NCI-H748 treated with DMSO at 0.1 percent for 48 hours (cell line): ENCODE measurements around the gene TVP23A.
"Not testable (repeated sequence)": the region's sequence is repeated elsewhere in the genome, so short reads cannot be mapped to it uniquely, and the experiment has no call there.

ENCODE experiments used
- DNase-seq: peaks from one replicate; lab custom pipeline; 2025; lab: John Stamatoyannopoulos, UW

Gene TVP23A

GRCh38 chr16:10745841-10746240 lies 72.8 kb downstream of the TVP23A start:
- DNase-seq = no peak

GRCh38 chr16:10744370-10745030 lies 74.1 kb downstream of the TVP23A start:
- no peak for DNase-seq

DNA sequence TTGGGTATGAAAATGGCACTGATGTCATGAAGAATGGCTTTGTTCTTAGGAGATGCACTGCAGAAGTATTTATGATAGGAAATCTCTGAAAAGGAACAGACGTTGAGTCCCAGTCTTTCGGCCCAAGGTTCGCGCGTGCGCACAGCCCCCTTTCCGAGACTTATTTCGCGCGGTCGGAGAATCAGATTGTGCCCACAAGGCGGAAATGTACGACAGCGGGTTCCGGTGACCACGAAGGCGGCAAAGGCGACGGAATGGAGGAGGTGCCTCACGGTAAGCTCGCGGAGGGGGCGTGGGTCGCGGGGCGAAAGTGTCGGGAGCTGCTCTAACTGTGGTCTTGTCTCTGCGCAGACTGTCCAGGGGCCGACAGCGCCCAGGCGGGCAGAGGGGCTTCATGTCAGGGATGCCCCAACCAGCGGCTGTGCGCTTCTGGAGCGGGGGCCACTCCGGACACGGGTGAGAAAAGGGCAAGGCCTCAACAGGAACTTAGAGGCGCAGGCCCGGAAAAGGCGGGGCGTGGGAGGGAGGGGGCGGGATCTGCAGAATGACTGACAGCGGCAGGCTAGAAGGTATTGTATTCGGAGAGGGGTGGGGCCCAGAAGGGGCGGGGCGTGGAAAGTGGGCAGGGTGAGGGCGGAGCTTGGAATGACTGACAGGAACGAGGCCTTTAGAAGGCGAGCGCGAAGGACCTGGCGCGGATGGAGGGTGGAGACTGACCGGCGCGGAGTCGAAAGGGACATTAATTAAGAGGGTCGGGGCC lies 74.8 kb downstream of the TVP23A start, which contains the start of gene NUBP1:
NUBP1 (plus strand) TSS at position 233 of the 760 bp plus-strand sequence; CDS start at position 255, 22 bp downstream.
- peak; percentile 91 for DNase-seq

GRCh38 chr16:10743227-10743609 lies 75.4 kb downstream of the TVP23A start:
- no peak for DNase-seq

DNA sequence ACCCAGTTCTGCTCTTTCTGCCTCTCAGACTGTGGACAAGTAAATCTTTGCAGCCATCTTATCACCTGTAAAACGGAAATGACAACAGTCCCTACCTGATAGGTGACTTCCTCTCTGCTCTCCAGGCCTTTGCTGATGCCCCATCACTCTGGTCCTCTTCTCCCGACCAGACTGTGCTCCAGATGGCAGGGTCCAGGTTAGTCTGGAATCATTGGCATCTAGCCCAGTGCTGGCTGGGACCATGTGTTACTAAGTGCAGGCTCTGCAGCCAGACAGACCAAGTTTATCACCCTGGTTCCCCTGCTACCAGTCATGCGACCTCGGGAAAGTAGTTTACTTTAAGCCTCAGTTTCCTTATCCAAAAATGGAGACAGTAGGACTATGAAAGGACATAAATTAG lies 76.8 kb downstream of the TVP23A start:
- no peak for DNase-seq

GRCh38 chr16:10741249-10741648 lies 77.3 kb downstream of the TVP23A start:
- not testable (repeated sequence) for DNase-seq

DNA sequence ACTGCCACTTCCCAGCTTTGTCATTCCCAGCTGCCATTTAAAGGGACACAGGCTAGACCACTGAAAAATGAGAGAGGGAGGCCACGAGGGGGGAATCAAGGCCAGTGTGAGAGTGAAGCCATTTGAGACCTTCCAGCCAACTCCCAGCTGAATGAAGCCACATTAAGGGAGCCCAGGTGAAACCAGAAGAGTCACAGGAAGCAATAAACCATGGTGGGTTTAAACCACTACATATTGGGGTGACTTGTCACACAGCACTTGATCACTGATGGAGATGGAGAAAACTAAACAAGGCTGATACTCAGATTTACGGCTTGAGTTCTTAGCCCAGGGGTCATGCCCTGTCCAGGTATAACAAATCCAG lies 77.8 kb downstream of the TVP23A start:
- DNase-seq = no peak

DNA sequence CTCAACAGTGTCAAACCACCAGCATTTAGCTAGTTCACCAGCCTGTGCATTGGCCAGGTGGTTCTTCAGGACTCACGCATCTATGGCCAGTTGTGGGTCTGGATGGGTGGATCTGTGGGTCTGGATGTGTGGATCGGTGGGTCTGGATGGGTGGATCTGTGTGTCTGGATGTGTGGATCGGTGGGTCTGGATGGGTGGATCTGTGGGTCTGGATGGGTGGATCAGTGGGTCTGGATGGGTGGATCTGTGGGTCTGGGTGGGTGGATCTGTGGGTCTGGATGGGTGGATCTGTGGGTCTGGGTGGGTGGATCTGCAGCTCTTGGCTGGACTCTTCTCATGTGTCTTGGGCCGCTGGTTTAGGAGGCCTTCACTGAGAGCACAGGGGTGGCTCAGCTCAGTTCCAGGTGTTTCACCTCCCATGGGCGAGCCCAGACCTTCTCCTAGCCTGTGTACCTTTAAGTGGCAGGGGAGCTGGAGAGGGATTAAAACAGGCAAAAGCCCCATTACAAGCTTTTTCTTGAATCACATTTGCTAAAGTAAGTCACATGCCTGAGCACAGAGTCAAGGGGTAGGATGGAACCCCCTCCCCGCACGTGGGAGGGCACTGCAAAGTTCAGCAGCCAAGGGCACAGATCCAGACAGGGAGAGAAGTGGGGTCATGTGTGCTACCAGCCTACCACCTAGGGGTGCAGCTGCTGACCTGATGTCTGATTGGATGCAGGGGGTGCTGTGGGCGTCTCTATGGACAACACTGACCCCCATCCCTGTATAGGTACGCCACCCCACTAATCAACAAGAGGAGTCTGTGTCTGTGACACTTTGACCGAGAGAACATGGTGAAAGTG lies 78.4 kb downstream of the TVP23A start:
- no peak for DNase-seq

DNA sequence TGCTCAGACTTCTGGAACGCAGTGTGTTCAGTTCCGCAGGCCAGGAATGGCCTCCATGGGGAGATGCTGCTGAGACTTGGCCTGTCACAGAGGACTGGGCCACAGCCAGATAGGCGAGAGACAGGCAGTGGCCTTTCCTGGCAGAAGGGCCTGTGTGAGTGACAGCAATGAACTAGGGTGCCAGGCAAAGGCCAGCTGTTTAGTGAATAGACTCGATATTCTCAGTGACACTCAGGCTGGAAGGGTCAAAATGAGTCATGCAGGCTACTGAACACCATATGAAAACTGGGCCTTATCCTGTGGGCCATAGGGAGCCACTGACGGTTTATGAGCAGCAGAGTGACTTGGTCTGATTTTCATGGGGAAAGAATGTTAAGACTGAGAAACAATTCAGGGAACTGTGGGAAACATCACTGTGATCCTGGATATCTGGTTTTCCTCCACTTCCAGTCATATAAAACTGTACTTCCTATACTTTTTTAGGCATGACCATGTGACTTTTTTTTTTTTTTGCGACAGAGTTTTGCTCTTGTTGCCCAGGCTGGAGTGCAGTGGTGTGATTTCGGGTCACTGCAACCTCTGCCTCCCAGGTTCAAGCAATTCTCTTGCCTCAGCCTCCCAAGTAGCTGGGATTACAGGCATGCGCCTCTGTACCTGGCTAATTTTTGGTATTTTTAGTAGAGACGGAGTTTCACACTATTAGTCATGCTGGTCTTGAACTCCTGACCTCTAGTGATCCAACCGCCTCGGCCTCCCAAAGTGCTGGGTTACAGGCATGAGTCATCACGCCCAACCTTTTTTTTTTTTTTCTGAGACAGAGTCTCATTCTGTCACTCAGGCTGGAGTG lies 80.1 kb downstream of the TVP23A start:
- DNase-seq = no peak

GRCh38 chr16:10737068-10737625 lies 81.4 kb downstream of the TVP23A start:
- DNase-seq = peak; percentile 59

GRCh38 chr16:10731790-10732189 lies 86.8 kb downstream of the TVP23A start:
- DNase-seq = no peak

DNA sequence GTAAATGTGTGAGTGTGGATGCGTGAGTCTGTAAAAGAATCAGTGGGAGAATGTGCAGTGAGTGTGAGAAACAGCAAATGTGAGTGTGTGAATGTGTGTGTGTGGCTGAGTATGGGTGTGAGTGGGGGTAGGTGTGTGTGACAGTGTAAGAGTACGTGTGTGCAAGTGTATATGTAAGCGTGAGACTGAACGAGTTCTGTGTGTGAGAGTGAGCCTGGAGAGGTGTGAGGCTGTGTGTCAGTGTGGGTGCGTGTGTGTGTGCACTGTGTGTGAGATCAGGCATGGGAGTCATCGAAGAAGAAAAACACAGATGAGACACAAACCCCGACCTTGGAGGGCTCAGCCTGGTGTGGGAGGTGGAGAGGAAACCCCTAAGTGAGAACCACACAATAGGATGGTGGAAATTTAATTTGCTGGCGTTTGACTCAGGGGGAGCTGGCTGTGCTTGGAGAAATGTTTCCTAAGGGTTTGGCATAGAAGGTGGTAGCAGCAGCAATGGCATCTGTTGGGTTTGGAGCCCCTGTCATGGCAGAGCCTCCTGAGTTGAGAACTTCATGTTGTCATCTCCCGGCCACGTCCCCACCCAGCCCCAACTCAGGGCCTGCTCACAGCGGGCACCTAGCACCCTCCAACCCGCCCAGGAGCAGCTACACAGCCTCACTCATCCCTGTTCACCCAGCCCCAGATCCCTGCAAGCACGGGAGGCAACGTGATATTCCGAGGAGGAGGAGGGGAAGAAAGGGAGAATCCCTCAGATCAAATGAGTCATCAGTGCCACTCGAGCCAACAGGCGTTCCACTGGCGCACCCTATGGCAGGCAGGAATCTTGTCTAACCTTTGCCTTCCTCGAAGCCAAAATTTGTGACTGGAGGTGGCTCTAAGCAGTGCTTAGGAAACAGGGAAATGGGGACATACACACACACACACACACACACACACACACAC lies 89.2 kb downstream of the TVP23A start:
- no peak for DNase-seq

DNA sequence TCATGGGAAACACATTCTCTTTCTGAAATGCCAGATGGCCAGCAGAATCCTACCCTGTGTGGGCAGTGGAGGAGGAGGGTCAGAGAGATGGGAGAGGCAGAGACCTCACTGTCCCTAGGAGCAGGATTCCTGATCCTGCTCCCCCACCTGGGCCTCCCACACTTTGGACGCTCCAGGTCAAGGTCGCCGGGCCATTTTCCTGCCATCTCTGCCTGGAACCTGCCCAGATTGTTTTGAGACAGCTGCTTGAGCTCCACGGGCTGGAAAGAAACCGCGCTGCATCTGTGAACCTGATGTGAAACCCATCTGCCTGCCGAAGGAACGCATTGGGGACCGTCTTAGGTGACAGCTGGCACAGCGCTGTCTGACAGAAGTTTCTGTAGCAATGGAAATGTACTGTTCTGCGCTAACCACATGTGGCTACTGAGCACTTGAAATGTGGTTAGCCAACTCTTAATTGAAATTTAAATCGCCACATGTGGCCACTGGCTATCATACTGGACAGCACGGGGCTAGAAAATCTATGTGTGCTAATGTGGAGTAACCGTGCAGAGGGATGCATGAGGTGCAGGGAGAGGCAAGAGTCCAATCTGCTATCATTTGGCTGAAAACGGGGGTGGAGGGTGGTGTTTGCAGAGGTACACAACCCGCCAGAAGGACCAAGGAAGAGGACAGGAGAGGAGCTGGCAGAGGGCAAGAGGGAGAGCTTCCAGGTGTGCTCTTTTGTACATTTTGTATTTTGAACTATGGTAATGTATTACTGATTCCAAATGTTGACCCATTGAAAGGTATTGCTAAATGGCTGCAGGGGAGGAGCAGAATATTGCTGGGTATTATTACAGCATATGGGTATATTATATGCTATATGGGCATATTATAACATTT lies 90.3 kb downstream of the TVP23A start:
- no peak for DNase-seq
